ENCODE results near the gene TIMM29.

- TF ChIP-seq, protein P1, sequence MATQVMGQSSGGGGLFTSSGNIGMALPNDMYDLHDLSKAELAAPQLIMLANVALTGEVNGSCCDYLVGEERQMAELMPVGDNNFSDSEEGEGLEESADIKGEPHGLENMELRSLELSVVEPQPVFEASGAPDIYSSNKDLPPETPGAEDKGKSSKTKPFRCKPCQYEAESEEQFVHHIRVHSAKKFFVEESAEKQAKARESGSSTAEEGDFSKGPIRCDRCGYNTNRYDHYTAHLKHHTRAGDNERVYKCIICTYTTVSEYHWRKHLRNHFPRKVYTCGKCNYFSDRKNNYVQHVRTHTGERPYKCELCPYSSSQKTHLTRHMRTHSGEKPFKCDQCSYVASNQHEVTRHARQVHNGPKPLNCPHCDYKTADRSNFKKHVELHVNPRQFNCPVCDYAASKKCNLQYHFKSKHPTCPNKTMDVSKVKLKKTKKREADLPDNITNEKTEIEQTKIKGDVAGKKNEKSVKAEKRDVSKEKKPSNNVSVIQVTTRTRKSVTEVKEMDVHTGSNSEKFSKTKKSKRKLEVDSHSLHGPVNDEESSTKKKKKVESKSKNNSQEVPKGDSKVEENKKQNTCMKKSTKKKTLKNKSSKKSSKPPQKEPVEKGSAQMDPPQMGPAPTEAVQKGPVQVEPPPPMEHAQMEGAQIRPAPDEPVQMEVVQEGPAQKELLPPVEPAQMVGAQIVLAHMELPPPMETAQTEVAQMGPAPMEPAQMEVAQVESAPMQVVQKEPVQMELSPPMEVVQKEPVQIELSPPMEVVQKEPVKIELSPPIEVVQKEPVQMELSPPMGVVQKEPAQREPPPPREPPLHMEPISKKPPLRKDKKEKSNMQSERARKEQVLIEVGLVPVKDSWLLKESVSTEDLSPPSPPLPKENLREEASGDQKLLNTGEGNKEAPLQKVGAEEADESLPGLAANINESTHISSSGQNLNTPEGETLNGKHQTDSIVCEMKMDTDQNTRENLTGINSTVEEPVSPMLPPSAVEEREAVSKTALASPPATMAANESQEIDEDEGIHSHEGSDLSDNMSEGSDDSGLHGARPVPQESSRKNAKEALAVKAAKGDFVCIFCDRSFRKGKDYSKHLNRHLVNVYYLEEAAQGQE (IDR thresholded peaks at IDR 0.05; ENCODE audit: insufficient read depth in 1 of 2, low read depth in 2 of 2, low read length in 2 of 2), result no peak
- TF ChIP-seq POLR2AphosphoS5 (IDR thresholded peaks at IDR 0.05; ENCODE audit: low read depth, low read length) (no peak), SIN3A (IDR thresholded peaks at IDR 0.05; ENCODE audit: borderline replicate concordance, insufficient read depth, low read length) (no peak)
Measured at GRCh38 chr19:10881403-10882107, 47.1 kb upstream of the TIMM29 start.

All from PFSK-1 (cell line).